Measurements from ENCODE around the gene THSD4.

GRCh38 chr15:71747128-71748083, 632.1 kb downstream of the THSD4 start:
- TF ChIP-seq CTCF (IDR thresholded peaks at IDR 0.05) (no peak), POLR2A (IDR thresholded peaks at IDR 0.05) (no peak)
